Endothelial cell of umbilical vein (primary cell): ENCODE results near the gene CCNYL1. TPM values are rescaled to one million over a fixed set of nuclear protein-coding genes. Genes with fewer than 3 reads are reported as not detected.

Experiments used
- BruUV-seq: library from RNA; stranded (reverse); fragments of 400-500 nt; replicated peaks from 2 replicates; lab custom pipeline; 2021; lab: Mats Ljungman, UMichigan
- CTCF ChIA-PET: fragments of 300-600, 350-600 bp; sonication (Branson Sonifier 250); formaldehyde crosslinking; loops from one replicate; lab custom pipeline; 2021; ENCODE audit warnings: antibody characterized with exemption, inconsistent platforms; lab: Charles Lee
- POLR2A ChIA-PET: fragments of 300-600, 350-600 bp; sonication (Branson Sonifier 250); formaldehyde crosslinking; loops from one replicate; lab custom pipeline; 2021; ENCODE audit warnings: antibody characterized with exemption, inconsistent platforms; lab: Charles Lee
- DNase-seq: peaks from one replicate; pipeline ENCODE4 v3.0.0-alpha.2; 2011; ENCODE audit warnings: low read depth, low spot score
- FAIRE-seq: peaks from 2 replicates; lab custom pipeline; 2011; peaks lifted over from hg19 to GRCh38; lab: Jason Lieb, UNC
- H2AFZ ChIP-seq: 2 replicates; pipeline ENCODE4 v1.6.0; 2012; ENCODE audit warnings: low read depth, low read length, control low read depth, inconsistent platforms
- H3K27ac ChIP-seq: 2 replicates; pipeline ENCODE4 v1.5.1; 2011; ENCODE audit warnings: low read depth, mild to moderate bottlenecking, control low read depth, low read length, moderate library complexity; ENCODE audit not compliant: insufficient read depth
- H3K27me3 ChIP-seq, 2 experiments: 2 replicates each; pipeline versions ENCODE4 v1.6.0 to v1.6.1; 2011; ENCODE audit warnings: low read length in 2 of 2, mixed read lengths in 1 of 2; ENCODE audit not compliant: control insufficient read depth in 2 of 2, insufficient read depth in 2 of 2
- H3K36me3 ChIP-seq, 2 experiments: 2 replicates in 1 of 2; 3 replicates in 1 of 2; pipeline ENCODE4 v1.5.1; 2011; ENCODE audit warnings: low read length in 2 of 2, mild to moderate bottlenecking in 1 of 2, moderate library complexity in 1 of 2; ENCODE audit not compliant: control insufficient read depth in 2 of 2, insufficient read depth in 2 of 2; ENCODE audit errors: extremely low read depth in 1 of 2
- H3K4me1 ChIP-seq: 3 replicates; pipeline ENCODE4 v1.5.1; 2011; ENCODE audit warnings: mild to moderate bottlenecking, low read length; ENCODE audit not compliant: control insufficient read depth, insufficient read depth; ENCODE audit errors: extremely low read depth
- H3K4me2 ChIP-seq: 2 replicates; pipeline ENCODE4 v1.6.1; 2011; ENCODE audit warnings: low read length, control low read depth, mixed read lengths; ENCODE audit not compliant: insufficient read depth
- H3K4me3 ChIP-seq, 3 experiments: fragments of 200-600 bp in 1 of 3; sonication (generic), shearing (Covaris generic) in 1 of 3; replicated peaks in 1 of 3; 2 replicates each; pipeline ENCODE4 v1.5.1; 2011 to 2016; ENCODE audit warnings: control low read depth in 3 of 3, low read length in 3 of 3, mild to moderate bottlenecking in 2 of 3, inconsistent platforms in 1 of 3, low read depth in 1 of 3, moderate library complexity in 1 of 3; ENCODE audit not compliant: insufficient read depth in 1 of 3
- H3K79me2 ChIP-seq: 2 replicates; pipeline ENCODE4 v1.6.0; 2012; ENCODE audit warnings: low read length, inconsistent platforms; ENCODE audit not compliant: control insufficient read depth, insufficient read depth
- H3K9ac ChIP-seq: replicated peaks from 2 replicates; pipeline ENCODE3; 2011; ENCODE audit warnings: low read length, control low read depth; ENCODE audit not compliant: insufficient read depth; ENCODE audit errors: extremely low read depth
- H3K9me1 ChIP-seq: replicated peaks from 3 replicates; pipeline ENCODE4 v1.6.0; 2011; ENCODE audit warnings: mild to moderate bottlenecking, low read length; ENCODE audit not compliant: control insufficient read depth, insufficient read depth; ENCODE audit errors: extremely low read depth
- H3K9me3 ChIP-seq: replicated peaks from 2 replicates; pipeline ENCODE4 v1.5.1; 2012; ENCODE audit warnings: low read length, inconsistent platforms; ENCODE audit not compliant: control insufficient read depth, insufficient read depth
- H4K20me1 ChIP-seq: replicated peaks from 2 replicates; pipeline ENCODE3; 2011; ENCODE audit warnings: mild to moderate bottlenecking, low read length; ENCODE audit not compliant: control insufficient read depth, insufficient read depth; ENCODE audit errors: extremely low read depth
- CTCF ChIP-seq, 2 donors: IDR thresholded peaks; 1 replicate in 1 of 2; 2 replicates in 1 of 2; pipeline ENCODE4 v1.5.1; 2011; ENCODE audit warnings: low read length in 2 of 2, mild to moderate bottlenecking in 2 of 2, moderate library complexity in 2 of 2, control low read depth in 1 of 2, inconsistent platforms in 1 of 2, low read depth in 1 of 2; ENCODE audit not compliant: insufficient read depth in 1 of 2; ENCODE audit errors: extremely low read depth in 1 of 2
- EZH2 ChIP-seq: IDR thresholded peaks from 2 replicates; pipeline ENCODE4 v1.6.1; 2012; ENCODE audit warnings: borderline replicate concordance, low read depth, mild to moderate bottlenecking, moderate library complexity, low read length, inconsistent platforms; ENCODE audit not compliant: severe bottlenecking
- FOS ChIP-seq: IDR thresholded peaks from 2 replicates; pipeline ENCODE4 v1.6.1; 2011; ENCODE audit warnings: mild to moderate bottlenecking, low read length, moderate library complexity, borderline replicate concordance; ENCODE audit not compliant: insufficient read depth
- GATA2 ChIP-seq: IDR thresholded peaks from 2 replicates; pipeline ENCODE4 v1.7.0; 2011; ENCODE audit warnings: low read depth, mild to moderate bottlenecking, moderate library complexity, mixed read lengths, low read length; ENCODE audit not compliant: insufficient read length, insufficient read depth
- JUN ChIP-seq: IDR thresholded peaks from 2 replicates; pipeline ENCODE4 v1.6.1; 2011; ENCODE audit warnings: borderline replicate concordance, low read depth; ENCODE audit not compliant: insufficient read length, insufficient read depth
- MAX ChIP-seq: IDR thresholded peaks from 2 replicates; pipeline ENCODE4 v1.6.1; 2011; ENCODE audit not compliant: insufficient read depth, insufficient read length
- MYC ChIP-seq: IDR thresholded peaks from one replicate; pipeline ENCODE4 v1.6.1; 2011; ENCODE audit warnings: mild to moderate bottlenecking, low read depth, low read length
- POLR2A ChIP-seq: IDR thresholded peaks from 2 replicates; pipeline ENCODE4 v1.6.1; 2012; ENCODE audit warnings: low read depth, mild to moderate bottlenecking, control low read depth, low read length
- POLR2AphosphoS5 ChIP-seq: IDR thresholded peaks from 2 replicates; pipeline ENCODE4 v1.6.1; 2012; ENCODE audit warnings: low read depth, mild to moderate bottlenecking, control low read depth, low read length, moderate library complexity; ENCODE audit not compliant: insufficient read depth
- dilution Hi-C: fragments of 300-500 bp; cut with MboI; formaldehyde crosslinking; loops from one replicate; pipeline ENCODE4 v1.15.0; 2019; ENCODE audit warnings: low sequenced_read_pairs; ENCODE audit not compliant: extremely low pct_ligation_motif_present
- intact Hi-C: fragments of 100-400 bp; cut with micrococcal nuclease; formaldehyde crosslinking; loops from one replicate; pipeline ENCODE4 v1.10.0; 2022
- polyA plus RNA-seq, 4 experiments: library from polyadenylated mRNA; depleted of rRNA in 3 of 4; stranded (reverse) in 3 of 4; unstranded in 1 of 4; fragments of >200 nt; gene quantifications; 2 replicates each; pipeline versions ENCODE4 v1.2.1 to v1.2.3, GENCODE V29; 2011 to 2012; ENCODE audit warnings: missing spikeins in 1 of 4
- total RNA-seq: library from RNA; stranded (reverse); gene quantifications from 2 replicates; pipeline ENCODE4 v1.2.3, GENCODE V29; 2021

CCNYL1 gene
- total and polyA plus RNA-seq, 2 donors (not counting 3 experiments of a cell fraction or from before 2014, with no cell fraction given): 15.2 to 49.3 TPM

- H3K27me3 ChIP-seq: no peaks in the 10 kb centered on the region
- no peaks in the 10 kb centered on the region for H4K20me1 ChIP-seq
- FAIRE-seq (no peak), DNase-seq (no peak)
- H3K36me3 ChIP-seq: peaks cover 6 to 10% of the 10 kb centered on the region in 2 experiments
- TF ChIP-seq MAX: no peak
- TF ChIP-seq MYC: no peak
- TF ChIP-seq JUN: no peak
- no peak for TF ChIP-seq CTCF (IDR thresholded peaks at IDR 0.05; ENCODE audit: extremely low read depth in 1 of 2, insufficient read depth in 1 of 2, low read depth in 1 of 2, low read length in 2 of 2)
- TF ChIP-seq GATA2: no peak
- no peak for TF ChIP-seq FOS
- no peak for TF ChIP-seq POLR2A
- no peak for TF ChIP-seq EZH2
- no peak for TF ChIP-seq POLR2AphosphoS5
- no peaks in the 10 kb centered on the region for H3K9me1 ChIP-seq
- no peak overlapping the region for H3K9ac ChIP-seq
- no TSS peak for BruUV-seq
- H3K79me2 ChIP-seq: no peaks in the 10 kb centered on the region
- H3K4me2 ChIP-seq: no peak overlapping the region
- no peaks in the 10 kb centered on the region for H3K4me1 ChIP-seq
- CTCF ChIA-PET: interaction anchor here (2.2 to 9.7 kb wide), 6 partner anchors 17 to 328 kb away, joined by 12 to 217 read pairs (median 54); partner anchors contain the start of gene METTL21A
- H3K27ac ChIP-seq: no peak overlapping the region
- H3K4me3 ChIP-seq: no peak overlapping the region
- no peaks in the 10 kb centered on the region for H3K9me3 ChIP-seq
- intact Hi-C loops: no loop called here
- dilution Hi-C loops: no loop called here
- POLR2A ChIA-PET: no interaction called here
- H2AFZ ChIP-seq: no peak overlapping the region
Measured at GRCh38 chr2:207744451-207744850, 33.0 kb downstream of the CCNYL1 start.
